ENCODE results near the gene STOML1.

The STOML1 gene

GRCh38 chr15:73955326-73955725 lies 36.8 kb downstream of the STOML1 start:
- TF ChIP-seq CTCF (conservative IDR thresholded peaks at IDR 0.05; ENCODE audit: low read length) = no peak
- no peak overlapping the region for H3K4me3 ChIP-seq (ENCODE audit: low read length)
- DNase-seq (ENCODE audit: low read depth) = no peak

GRCh38 chr15:73954188-73955145 lies 37.6 kb downstream of the STOML1 start:
- H3K4me3 ChIP-seq (ENCODE audit: low read length) = no peak overlapping the region
- TF ChIP-seq CTCF (conservative IDR thresholded peaks at IDR 0.05; ENCODE audit: low read length) = no peak
- DNase-seq (ENCODE audit: low read depth) = no peak

GRCh38 chr15:73952913-73953750 lies 39.0 kb downstream of the STOML1 start:
- no peak for TF ChIP-seq CTCF (conservative IDR thresholded peaks at IDR 0.05; ENCODE audit: low read length)
- DNase-seq (ENCODE audit: low read depth) = no peak
- H3K4me3 ChIP-seq (ENCODE audit: low read length) = no peak overlapping the region

GRCh38 chr15:73952171-73952912 lies 39.8 kb downstream of the STOML1 start:
- no peak for DNase-seq (ENCODE audit: low read depth)
- no peak for TF ChIP-seq CTCF (conservative IDR thresholded peaks at IDR 0.05; ENCODE audit: low read length)
- no peak overlapping the region for H3K4me3 ChIP-seq (ENCODE audit: low read length)

GRCh38 chr15:73951601-73952000 lies 40.5 kb downstream of the STOML1 start:
- no peak for DNase-seq (ENCODE audit: low read depth)
- no peak for TF ChIP-seq CTCF (conservative IDR thresholded peaks at IDR 0.05; ENCODE audit: low read length)
- no peak overlapping the region for H3K4me3 ChIP-seq (ENCODE audit: low read length)

GRCh38 chr15:73950831-73951561 lies 41.1 kb downstream of the STOML1 start:
- H3K4me3 ChIP-seq (ENCODE audit: low read length) = no peak overlapping the region
- TF ChIP-seq CTCF (conservative IDR thresholded peaks at IDR 0.05; ENCODE audit: low read length) = peak; percentile 67
- DNase-seq (ENCODE audit: low read depth) = peak; percentile 99
